Activated CD8-positive, alpha-beta memory T cell treated with anti-CD3 and anti-CD28 coated beads, Interleukin-2, amount 50 U/mL, for 1 hour (primary cell): Measurements from ENCODE around the gene CEMIP2.
"Not testable (repeated sequence)": the region's sequence is repeated elsewhere in the genome, so short reads cannot be mapped to it uniquely, and the experiment has no call there.

Experiments used
- DNase-seq: peaks from one replicate; pipeline ENCODE4 v3.0.0-alpha.2; 2020; ENCODE audit errors: extremely low read depth

CEMIP2 gene, protein sequence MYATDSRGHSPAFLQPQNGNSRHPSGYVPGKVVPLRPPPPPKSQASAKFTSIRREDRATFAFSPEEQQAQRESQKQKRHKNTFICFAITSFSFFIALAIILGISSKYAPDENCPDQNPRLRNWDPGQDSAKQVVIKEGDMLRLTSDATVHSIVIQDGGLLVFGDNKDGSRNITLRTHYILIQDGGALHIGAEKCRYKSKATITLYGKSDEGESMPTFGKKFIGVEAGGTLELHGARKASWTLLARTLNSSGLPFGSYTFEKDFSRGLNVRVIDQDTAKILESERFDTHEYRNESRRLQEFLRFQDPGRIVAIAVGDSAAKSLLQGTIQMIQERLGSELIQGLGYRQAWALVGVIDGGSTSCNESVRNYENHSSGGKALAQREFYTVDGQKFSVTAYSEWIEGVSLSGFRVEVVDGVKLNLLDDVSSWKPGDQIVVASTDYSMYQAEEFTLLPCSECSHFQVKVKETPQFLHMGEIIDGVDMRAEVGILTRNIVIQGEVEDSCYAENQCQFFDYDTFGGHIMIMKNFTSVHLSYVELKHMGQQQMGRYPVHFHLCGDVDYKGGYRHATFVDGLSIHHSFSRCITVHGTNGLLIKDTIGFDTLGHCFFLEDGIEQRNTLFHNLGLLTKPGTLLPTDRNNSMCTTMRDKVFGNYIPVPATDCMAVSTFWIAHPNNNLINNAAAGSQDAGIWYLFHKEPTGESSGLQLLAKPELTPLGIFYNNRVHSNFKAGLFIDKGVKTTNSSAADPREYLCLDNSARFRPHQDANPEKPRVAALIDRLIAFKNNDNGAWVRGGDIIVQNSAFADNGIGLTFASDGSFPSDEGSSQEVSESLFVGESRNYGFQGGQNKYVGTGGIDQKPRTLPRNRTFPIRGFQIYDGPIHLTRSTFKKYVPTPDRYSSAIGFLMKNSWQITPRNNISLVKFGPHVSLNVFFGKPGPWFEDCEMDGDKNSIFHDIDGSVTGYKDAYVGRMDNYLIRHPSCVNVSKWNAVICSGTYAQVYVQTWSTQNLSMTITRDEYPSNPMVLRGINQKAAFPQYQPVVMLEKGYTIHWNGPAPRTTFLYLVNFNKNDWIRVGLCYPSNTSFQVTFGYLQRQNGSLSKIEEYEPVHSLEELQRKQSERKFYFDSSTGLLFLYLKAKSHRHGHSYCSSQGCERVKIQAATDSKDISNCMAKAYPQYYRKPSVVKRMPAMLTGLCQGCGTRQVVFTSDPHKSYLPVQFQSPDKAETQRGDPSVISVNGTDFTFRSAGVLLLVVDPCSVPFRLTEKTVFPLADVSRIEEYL (N-terminal part only)

DNA sequence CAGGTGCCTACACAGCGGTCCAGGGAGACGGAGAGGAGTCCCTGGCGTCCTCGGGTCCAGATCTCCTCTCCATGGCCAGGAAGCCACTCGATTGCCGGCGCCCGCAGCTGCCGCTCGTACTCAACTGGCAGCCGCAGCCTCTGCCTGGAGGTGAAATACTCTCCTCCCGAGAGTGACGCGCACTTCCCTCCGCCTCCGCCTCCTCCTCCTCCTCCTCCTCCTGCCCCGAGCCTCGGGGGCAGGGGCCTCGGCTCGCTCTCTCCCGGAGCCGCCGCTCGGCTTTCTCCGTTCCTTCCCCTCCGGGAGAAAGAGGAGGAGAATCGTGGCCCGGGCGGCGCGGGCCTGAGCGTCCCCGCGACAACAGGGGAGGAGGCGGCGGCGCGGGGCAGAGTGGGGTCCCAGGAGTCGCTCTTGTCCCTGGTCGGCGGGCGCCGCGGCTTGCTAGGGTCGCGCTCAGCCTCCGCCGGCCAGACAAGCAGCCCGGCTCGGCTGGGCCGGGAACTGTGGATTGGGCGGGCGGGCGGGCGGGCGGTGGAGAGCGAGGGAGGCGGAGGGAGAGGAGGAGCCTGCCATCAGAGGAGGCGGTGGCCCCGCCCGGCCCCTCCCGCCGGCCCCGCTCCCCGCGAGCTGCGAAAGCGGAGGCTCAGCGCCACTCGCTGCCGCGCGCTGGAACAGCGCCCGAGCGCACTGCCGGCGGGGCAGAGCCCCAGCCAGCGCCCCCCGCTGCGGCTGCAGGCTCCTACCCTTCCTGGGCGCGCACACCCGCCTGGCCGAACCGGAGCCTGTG lies at the start of gene CEMIP2:
TSS of gene CEMIP2 (minus strand) at position 126 of the 787 bp plus-strand sequence. CDS start 18,140 bp downstream, outside the sequence.
- DNase-seq: peak; percentile 74

- no peak for DNase-seq
These were observed 48.7 kb upstream of the CEMIP2 start for GRCh38 chr9:71816916-71817451.

DNA sequence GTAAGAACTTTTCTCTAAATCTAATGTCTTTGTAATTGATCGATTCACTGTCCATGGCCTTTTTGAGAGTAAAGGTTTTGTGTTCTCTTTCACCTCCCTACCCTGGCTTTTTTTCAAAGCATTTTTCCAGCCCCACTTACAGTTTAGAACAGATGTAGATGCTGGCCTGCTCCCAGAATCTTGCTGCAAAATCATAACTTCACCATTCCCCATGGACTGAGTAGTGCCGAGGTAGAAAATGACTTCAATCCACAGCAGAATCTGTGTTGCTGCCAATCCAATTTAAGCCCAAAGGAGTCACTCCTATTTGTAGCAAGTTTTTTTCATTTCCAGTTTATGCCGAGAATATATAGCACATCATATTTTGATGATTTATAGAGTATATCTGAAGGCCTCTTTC lies 46.5 kb upstream of the CEMIP2 start:
- no peak for DNase-seq

DNA sequence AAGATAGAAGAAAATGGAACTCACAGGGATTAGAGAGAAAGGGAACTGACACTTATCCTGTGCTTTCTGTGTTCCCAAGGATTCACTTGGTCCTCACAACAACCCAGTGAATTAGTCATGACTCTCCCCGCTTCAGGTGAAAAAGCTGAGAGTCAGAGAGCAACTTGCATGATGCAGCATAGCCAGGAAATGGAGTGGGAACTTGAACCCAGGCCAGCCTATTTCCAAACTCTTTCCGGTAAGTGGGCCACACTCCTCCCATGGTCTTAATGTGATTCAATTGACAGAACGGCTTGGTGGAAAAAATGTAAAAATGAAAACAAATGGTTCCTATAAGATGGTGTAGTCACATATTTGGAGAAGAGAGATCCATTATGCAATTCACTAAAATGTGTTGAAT lies 45.9 kb upstream of the CEMIP2 start:
- DNase-seq: no peak

DNA sequence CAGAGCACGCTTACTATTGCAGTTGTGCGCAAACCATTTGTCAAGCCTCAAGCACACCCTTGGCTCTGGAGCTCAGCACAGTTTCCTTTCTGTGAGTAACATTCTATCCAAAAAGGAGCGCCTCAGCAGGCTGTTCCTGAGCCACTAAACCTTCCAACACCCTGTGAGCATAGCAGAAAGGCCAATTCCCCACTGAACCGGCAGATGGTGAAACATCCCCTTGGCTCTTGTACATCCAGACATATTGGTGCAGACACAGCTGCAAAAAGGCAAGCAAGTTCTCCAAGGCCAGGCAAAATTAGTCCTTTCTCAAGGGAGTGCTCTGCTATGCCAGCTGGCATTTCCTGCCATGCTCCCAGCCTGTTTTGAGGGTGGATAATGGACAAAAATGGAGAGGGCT lies 44.1 kb upstream of the CEMIP2 start:
- no peak for DNase-seq

DNA sequence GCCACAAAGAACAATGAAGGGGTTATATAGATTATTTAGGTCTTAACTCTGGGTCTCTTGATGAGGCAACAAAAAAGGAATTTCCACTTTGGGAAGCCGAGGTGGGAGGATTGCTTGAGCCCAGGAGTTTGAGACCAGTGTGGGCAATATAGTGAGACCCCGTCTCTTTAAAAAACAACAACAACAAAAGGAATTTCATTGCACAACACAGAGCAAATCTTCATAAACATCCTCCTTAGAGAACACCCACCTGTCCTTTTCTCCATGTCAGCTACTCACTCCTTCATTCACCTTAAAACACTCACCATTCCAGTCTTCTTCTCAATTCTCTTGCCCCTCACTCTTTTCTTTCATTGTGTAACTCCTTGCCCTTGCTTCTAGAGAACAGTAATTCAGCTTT lies 39.8 kb upstream of the CEMIP2 start:
- DNase-seq: no peak

GRCh38 chr9:71806901-71807307 lies 38.6 kb upstream of the CEMIP2 start:
- DNase-seq: no peak

GRCh38 chr9:71805096-71805495 lies 36.8 kb upstream of the CEMIP2 start:
- not testable (repeated sequence) for DNase-seq

- DNase-seq: no peak
These were observed 33.5 kb upstream of the CEMIP2 start for GRCh38 chr9:71801826-71802225.

GRCh38 chr9:71797266-71797665 lies 29.0 kb upstream of the CEMIP2 start:
- no peak for DNase-seq

DNA sequence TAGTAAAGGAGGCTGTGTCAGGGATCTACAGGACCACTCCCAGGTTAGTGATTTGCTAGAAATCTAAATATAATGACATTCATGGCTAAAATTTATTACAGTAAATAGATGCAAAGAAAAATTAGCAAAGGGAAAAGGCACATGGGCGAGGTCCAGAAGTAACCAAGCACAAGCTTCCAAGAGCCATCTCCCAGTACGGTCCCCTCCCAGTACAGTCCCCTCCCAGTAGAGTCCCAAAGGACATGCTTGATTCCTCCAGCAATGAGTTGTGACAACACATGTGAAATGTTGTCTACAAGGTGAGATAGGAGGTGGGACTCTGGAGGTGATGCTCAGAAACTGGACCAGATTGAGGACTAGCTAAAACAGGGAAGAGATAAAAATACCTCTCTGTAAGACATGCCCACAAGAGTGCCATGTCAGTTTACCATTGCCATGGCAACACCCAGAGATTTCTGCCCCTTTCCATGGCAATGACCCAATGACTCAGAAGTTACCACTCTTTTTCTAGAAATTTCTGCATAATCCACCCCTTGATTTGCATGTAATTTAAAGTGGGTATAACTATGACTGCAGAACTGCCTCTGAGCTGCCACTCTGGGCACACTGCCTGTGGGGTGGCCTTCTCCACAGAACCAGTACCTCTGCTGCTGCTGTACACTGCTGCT lies 27.9 kb upstream of the CEMIP2 start:
- no peak for DNase-seq

DNA sequence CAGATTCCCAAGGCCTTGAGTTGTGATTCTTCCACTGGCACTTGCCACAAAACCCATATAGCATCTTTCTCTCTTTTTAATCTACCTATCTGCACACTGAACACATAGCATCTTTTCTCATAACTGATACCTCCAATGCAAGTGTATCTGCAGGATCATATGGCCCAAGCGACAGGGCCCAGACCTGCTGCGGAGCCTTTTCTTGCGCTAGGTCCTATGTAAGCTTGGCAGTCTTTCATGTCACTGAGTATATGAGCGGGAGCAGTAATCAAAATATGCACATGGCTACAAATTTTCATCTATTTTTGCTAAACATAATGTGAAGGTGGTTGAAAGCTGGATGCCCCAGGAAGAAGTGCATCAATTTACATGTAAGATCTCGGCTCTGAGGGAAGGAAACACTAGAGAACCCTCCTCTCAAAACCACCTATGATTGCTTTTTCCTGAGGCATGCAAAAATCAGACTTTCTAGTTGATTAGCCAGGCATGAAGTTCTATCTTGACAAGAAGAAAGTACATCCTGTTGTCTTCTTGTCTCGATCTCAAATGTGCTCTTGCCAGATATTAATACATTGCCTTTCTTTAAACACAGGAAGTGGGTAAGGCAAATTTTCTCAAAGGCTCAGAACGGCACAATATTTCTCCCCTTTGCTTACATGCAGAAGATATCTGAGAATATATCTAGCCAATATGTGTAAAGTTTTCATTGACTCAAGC lies 26.9 kb upstream of the CEMIP2 start:
- DNase-seq: no peak

DNA sequence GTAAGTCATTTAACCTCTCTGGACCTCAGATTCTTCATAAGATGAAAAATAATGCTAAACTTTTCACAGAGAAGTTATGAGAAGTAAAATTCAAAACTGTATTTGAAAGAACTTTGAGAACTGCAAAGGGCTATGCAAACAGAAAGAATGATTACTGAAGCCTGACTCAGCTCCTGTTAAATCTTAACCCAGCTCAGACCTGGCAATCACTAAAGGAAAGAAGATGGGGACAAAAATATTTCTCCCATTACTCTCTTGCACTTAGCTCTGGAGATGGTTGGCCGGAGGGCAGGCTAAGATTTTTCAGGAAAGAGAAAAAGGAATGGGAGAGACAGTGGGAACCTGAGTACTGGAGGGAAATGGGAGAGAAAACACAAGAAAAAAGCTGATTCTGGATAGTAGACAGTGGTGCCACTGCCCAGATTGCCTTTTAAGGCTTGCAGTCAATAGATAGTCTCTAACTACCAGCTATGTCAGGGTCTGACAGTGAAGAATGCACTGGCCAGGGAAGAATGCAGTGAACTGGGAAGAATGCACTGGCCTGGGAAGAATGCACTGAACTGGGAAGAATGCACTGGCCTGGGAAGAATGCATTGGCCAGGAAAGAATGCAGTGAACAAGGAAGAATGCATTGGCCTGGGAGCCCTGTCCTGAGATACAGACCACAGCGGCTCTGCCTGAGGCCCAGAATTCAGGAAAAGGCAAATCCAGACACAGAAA lies 25.2 kb upstream of the CEMIP2 start:
- no peak for DNase-seq

DNA sequence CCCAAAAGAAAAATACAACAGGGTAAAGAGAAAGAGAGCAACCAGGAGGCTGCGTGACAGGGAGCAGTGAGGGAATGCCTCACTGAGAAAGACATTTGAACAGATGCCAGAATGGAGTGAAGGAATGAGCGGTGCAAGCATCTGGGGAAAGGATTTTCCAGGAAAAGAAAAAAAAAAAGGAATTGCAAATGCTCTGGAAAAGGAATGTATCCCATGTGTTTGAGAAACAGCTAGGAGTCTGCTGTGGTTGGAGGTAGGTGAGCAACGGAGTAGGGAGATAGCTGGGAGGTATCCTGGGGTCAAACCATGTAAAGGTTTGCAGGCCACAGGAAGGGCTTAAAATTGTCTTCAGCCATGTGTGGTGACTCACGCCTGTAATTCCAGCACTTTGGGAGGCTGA lies 23.6 kb upstream of the CEMIP2 start:
- no peak for DNase-seq

GRCh38 chr9:71790296-71790695 lies 22.0 kb upstream of the CEMIP2 start:
- DNase-seq: no peak

- peak; percentile 78 for DNase-seq
These were observed 14.8 kb upstream of the CEMIP2 start for GRCh38 chr9:71783120-71783523.

DNA sequence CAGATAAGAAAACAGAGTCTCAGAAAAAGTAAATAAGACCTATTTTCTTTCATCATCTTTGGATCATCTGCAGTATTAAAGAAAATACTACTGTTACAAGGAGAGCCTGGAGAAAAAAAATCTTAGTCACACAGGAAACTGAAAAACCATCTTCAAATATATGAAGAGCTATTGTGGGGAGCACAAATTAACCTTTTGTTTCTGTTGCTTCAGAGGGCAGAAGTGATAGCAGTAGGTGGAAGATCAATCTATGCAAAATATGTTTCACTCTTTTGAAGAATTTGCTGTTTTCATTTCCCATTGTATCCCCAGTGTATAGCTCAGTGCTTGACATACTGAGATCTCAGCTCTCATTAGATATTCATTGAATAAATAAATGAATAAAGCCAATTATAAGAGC lies 13.1 kb upstream of the CEMIP2 start:
- no peak for DNase-seq

DNA sequence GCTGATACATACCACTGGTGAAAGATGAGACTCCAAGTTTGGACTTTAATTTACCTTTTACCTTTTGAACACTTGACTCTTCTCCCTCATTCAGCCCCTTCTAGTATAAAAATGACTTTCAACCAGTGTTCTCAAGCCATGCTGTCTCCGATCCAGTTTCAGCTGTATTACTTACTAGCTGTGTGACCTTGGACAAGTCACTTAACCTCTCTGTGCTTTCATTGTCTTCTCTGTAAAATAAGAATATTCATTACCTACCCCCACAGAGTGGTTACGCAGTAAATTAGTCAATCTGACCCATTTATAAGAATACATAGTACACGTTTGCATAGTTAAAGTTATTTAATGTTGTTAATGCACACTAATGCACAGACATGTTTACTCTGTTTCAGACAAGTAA lies 12.6 kb upstream of the CEMIP2 start:
- DNase-seq: no peak

GRCh38 chr9:71778085-71778484 lies 9.8 kb upstream of the CEMIP2 start:
- DNase-seq: no peak
